ENCODE results near the gene SPEM3. TPM values are rescaled to one million over a fixed set of nuclear protein-coding genes. Genes with fewer than 3 reads are reported as not detected.

The SPEM3 gene
- total and polyA plus RNA-seq, 2 of the 4 experiments (the other 2 are of a cell fraction), result not detected

DNA sequence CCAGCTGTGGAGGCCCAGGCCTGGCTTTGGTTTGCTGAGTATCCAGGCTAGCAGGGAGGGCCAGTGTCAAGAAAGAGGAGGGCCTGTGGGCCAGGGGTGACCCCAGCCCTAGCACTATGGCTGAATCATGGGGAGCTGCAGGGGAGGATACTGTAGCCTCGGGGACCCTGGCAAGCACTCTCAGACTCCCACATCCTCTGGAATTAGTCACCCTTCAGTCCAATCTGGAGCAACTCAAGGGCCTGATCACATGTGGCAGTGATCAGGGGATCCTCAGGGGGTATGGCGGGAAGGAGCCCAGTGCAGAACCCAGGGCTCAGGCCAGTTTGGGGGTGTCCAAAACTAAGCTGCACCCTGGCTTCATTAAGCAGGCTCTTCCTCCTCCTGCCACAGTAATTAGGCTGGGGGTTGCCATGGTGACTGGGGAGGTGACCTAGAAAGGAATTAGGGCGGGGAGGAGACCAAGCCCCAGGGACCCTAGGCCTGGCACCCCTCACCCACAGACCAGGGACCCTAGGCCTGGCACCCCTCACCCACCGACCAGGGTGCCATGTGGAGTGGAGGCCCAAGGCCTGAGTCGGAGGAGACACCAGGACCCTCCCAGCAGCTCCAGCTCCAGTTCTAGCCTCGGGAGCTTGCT, 15.2 kb upstream of the SPEM3 start:
- peak; percentile 69 for ATAC-seq (ENCODE audit: low read depth)
- dilution Hi-C loops (cut with HindIII; ENCODE audit: low sequenced_read_pairs, unreplicated experiment), result no loop called here
- H4K5ac ChIP-seq (ENCODE audit: low read depth, low read length), result no peak overlapping the region
- H4K91ac ChIP-seq (ENCODE audit: insufficient read depth, low read depth, low read length), result no peak overlapping the region
- peaks cover 7% of the 10 kb centered on the region; the same call in 1 of the 2 replicates for H3K9me1 ChIP-seq (ENCODE audit: insufficient read depth, low read length)
- peak overlapping the region; percentile 37 for H2AK9ac ChIP-seq (replicated peaks; ENCODE audit: low read depth, low read length, poor library complexity)
- no peak overlapping the region for H3K18ac ChIP-seq (ENCODE audit: low read depth, low read length)
- no TSS peak for BruUV-seq (replicated peaks)
- no peak overlapping the region for H2BK15ac ChIP-seq (ENCODE audit: low read depth, low read length)
- no peak overlapping the region for H3K9ac ChIP-seq (ENCODE audit: low read depth, low read length)
- intact Hi-C loops (cut with micrococcal nuclease), result no loop called here
- peak; percentile 62 for DNase-seq
- no CpG with 5 or more reads among the region's 6 CpGs for WGBS, 2 experiments (ENCODE audit: extremely low coverage in 2 of 2, insufficient read length in 1 of 2)
- in situ Hi-C loops (cut with MboI; ENCODE audit: low sequenced_read_pairs), result no loop called here
- no peak overlapping the region for H2BK120ac ChIP-seq (ENCODE audit: low read depth, low read length)
- peaks cover 7% of the 10 kb centered on the region; the same call in 1 of the 2 replicates for H4K20me1 ChIP-seq (ENCODE audit: insufficient read depth, low read length)
- no peak overlapping the region for H3K4ac ChIP-seq (ENCODE audit: low read depth, low read length)
- H3K14ac ChIP-seq (replicated peaks; ENCODE audit: low read depth, low read length), result no peak overlapping the region
- H2AK5ac ChIP-seq (ENCODE audit: low read depth, low read length), result no peak overlapping the region
- peaks cover 4% of the 10 kb centered on the region; the same call in 1 of the 2 replicates for H3K4me1 ChIP-seq (ENCODE audit: control insufficient read depth, insufficient read depth, low read length)
- no peak overlapping the region for H3K4me2 ChIP-seq (ENCODE audit: low read depth, low read length)
- no peaks in the 10 kb centered on the region for H3K9me3 ChIP-seq (ENCODE audit: control insufficient read depth, insufficient read depth, low read length)
- no peak for TF ChIP-seq FOS (IDR thresholded peaks at IDR 0.05; ENCODE audit: low read depth, low read length)
- TF ChIP-seq, protein P1, sequence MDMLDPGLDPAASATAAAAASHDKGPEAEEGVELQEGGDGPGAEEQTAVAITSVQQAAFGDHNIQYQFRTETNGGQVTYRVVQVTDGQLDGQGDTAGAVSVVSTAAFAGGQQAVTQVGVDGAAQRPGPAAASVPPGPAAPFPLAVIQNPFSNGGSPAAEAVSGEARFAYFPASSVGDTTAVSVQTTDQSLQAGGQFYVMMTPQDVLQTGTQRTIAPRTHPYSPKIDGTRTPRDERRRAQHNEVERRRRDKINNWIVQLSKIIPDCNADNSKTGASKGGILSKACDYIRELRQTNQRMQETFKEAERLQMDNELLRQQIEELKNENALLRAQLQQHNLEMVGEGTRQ (IDR thresholded peaks at IDR 0.05; ENCODE audit: low read depth, low read length), result peak; percentile 33; the same call in 1 of the 2 replicates
- H2BK20ac ChIP-seq (ENCODE audit: low read depth, low read length), result no peak overlapping the region
- no peak overlapping the region for H4K8ac ChIP-seq (ENCODE audit: low read depth in 2 of 2, low read length in 2 of 2)
- H3K4me3 ChIP-seq (ENCODE audit: insufficient read depth, low read depth, low read length), result no peak overlapping the region
- no peaks in the 10 kb centered on the region for H3K27me3 ChIP-seq (ENCODE audit: control insufficient read depth, insufficient read depth, low read length)
- H2AFZ ChIP-seq (replicated peaks; ENCODE audit: low read length, poor library complexity), result no peak overlapping the region
- H3K27ac ChIP-seq (ENCODE audit: insufficient read depth, low read length), result no peak overlapping the region
- no peak overlapping the region for H2BK5ac ChIP-seq (ENCODE audit: low read depth, low read length, poor library complexity, severe bottlenecking)
- H3K56ac ChIP-seq (ENCODE audit: extremely low read depth, insufficient read depth, low read length), result no peak overlapping the region
- no peak overlapping the region for H3K23ac ChIP-seq (ENCODE audit: low read depth, low read length)
- ChIA-PET POLR2A (ENCODE audit: unreplicated experiment) (interaction anchor here (1.0 kb wide), 1 partner anchor 9 kb away, joined by 5 read pairs; the partner anchor contains the start of gene TMEM256), CTCF (no interaction called here)
- H3K36me3 ChIP-seq (ENCODE audit: control insufficient read depth, insufficient read depth, low read length), result peaks cover 51% of the 10 kb centered on the region
- peaks cover 0 to 3% of the 10 kb centered on the region in 2 experiments; a peak in 1 of 4 replicates for H3K79me1 ChIP-seq (ENCODE audit: low read depth in 1 of 2, low read length in 2 of 2)
